OCI-M2 (cell line): ENCODE results near the gene TGM6.

ENCODE experiments used
- DNase-seq: peaks from one replicate; lab custom pipeline; 2025; ENCODE audit not compliant: unreplicated experiment; lab: John Stamatoyannopoulos, UW

Gene TGM6

DNA sequence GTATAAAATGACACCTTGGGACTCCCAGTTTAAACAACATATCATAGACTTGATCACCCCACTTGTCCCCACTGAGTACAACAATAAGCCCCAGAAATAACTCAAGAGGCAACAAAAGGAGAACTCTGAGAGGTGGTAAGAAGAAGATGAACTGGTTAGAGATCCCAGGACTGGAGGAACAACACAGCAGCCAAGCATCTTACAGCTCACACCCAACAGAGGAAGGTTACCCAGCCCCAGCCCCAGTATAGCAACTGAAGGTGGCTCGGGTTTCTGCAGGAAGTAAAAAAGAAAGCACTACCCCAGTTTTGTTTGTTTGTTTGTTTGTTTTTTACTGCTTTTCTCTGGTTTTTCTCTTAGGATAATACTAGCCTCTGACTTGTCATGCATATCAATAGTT is 17.1 kb upstream of the TGM6 start:
- no peak for DNase-seq

DNA sequence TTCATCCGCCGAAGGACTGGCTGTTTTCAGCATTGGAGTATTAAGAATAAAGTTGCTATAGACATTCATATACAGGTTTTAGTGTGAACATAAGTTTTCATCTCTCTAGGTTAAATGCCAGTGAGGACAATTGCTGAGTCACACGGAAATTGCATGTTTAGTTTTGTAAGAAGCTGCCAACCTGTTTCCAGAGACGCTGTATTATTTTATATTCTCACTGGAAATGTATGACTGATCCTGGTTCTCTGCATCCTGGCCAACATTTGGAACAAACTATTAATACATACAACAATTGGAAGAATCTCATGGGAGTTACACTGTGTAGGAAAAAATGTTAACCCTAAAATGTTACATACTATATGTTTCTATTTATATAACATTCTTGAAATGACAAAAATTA is 16.7 kb upstream of the TGM6 start:
- no peak for DNase-seq

DNA sequence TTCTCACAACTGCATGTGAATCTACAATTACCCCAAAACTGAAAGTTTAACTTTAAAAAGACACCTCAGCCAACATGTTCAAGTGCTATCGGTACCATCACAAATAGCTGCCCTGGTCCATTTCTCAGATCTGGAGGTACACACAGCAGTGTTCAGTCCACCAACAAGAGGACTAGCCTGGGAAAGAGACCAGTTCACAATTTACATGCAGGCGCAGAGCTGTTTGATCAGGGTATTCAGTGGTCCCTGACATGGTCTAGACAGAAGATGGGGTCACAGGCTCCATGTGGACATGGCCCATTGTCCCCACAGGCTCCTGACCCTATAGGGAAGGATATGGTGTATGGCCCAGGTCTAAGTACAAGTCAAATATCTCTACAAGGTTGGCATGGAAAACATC is 15.6 kb upstream of the TGM6 start:
- DNase-seq, result no peak

DNA sequence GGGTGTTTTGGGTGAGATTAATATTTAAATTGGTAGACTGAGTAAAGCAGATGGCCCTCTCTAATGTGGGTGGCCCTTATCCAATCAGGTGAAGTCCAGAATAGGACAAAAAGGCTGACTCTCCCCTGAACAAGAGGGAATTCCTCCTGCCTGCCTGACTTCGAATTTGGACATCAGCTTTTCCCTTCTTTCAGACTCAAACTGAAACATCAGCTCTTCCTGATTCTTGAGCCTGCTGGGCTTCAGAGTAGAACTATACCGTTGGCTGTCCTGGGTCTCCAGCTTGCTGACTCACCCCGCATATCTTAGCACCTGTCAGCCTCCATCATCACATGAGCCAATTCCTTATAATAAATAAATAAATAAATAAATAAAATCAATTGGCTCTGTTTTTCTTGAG is 15.0 kb upstream of the TGM6 start:
- no peak for DNase-seq

DNA sequence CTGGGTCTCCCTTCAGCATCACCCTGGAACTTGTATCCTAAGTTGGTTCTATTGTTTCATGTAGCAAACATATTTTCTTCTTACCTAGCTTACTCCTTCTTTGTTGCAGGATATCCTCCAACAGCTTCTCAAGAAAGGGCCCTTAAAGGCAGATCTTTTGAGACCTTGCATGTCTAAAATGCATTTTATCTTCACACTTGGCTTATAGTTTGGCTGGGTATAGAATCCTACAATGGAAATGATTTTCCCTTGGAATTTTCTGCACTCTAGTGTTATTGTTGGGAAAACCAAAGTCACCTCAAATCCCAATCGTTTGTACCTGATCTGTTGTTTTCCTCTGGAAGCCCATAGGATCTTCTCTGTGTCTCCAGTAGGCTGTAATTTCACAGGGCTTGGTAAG is 12.1 kb upstream of the TGM6 start:
- no peak for DNase-seq

DNA sequence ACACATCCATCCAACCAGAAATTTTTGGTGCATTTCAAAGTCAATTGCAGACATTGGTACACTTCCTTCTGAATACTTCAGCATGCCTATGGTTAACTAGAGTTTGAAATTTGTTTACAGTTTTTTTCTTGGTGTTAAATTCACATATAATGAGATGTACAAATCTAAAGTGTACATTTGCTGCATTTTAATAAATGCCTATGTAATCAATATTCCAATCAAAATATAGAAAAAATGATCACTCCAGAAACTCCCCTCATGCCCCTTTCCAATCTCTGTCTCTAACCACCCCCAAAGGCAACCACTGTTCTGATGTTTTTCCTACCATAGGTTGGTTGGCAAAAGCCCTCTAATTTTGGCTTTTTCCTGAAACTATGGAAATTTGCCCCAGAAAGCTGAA is 7.6 kb upstream of the TGM6 start:
- no peak for DNase-seq

DNA sequence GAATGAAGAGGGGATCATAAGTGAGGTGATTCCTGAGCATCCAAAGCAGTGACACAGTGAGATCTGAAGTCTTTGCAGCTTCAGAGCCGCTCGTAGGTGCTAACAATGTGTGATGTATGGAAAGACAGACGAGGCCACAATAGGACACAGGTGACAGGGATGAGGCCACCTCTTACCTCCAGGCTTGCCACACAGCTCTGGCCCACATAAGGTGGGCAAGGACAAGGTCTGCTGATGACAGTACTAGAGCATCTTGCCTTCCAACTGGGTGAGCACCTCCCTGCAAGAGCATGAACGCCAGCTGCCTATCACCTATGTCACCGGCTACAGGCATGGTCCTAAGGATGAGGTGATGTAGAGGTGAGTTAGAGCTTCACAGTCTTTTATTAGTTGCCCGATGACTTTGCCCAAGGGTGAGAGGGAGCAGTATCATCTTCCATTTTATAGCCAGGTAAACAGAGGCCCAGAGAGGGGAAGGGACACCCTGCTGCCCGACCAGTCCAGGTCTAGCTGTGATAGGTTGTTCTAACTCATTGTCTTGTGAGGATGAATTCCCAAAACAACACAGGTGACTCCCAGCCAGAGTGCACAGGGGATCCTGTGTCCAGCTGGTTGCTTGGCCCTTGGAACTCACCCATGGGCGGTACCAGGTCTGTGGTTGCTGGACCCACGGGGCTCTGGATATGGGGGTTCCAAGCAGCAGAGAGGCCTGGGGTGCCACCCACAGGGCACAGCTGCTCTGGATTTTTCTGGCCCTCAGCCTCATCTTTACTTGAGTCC is 6.2 kb upstream of the TGM6 start:
- DNase-seq, result no peak

DNA sequence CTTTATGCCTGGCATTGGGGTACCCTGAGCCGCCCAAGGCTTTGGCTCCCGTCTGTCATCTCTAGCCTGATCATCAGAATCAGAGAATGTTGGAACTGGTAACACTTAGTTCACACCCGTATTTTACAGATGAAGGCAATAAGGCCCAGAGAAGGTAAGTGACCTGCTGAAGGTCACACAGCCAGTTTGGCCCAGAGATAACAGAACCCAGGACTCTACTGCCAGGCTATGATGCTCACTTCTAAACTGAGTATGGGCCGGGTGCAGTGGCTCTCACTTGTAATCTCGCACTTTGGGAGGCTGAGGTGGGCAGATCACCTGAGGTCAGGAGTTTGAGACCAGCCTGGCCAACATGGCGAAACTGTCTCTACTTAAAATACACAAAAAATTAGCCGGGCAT is 1.8 kb upstream of the TGM6 start:
- DNase-seq, result no peak

DNA sequence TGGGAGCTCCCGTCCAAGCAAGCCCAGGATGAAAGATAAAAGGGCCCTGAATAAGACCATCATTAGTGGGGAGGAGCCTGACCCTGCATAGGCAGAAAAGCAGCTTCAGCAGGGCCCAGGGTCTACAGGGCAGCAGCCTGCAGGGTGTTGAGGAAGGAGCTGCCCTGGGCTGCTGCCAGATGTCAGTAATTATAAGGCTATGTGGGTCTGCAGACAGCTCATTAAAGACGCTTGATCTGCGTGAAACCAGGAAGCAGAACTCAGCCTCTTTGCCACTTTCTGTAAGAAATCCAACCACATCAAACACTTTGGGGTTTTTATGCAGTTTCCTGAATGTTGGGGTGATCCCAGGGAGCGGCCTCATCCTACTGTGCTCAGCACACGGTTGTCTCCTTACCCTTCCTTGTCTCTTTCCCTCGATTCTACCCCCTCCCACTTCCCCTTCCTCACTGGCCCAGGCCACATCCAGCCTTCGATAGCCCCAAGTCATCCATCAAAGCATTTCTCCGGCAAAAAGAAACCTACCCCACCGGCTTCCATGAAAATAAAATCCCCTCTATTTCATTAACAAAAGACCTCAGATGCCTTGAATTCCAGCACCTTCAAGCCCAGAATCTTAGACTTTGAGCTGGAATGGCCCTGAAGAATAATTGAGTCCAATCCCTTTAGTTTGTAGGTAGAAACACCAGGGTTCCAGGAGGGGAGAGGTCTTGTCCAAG is 1.0 kb upstream of the TGM6 start:
- DNase-seq, result no peak

DNA sequence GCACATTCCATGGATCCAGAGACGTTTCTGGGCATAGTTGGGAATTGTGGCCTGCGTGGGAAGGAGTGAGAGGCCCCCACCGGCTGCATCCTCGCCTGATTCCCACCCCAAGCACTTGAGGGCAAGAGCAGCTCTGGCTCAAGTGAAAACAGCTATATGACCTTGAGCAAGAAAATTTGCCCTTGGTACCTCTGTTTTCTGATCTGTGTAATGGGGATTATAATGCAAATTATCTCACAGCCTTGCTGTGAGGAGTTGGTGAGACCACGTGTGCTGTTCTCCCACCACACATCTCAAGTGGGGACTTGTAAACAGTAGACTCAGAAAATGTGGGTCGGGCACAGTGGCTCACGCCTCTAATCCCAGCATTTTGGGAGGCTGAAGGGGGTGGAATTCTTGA is 602 bp downstream of the TGM6 start:
- DNase-seq, result no peak

DNA sequence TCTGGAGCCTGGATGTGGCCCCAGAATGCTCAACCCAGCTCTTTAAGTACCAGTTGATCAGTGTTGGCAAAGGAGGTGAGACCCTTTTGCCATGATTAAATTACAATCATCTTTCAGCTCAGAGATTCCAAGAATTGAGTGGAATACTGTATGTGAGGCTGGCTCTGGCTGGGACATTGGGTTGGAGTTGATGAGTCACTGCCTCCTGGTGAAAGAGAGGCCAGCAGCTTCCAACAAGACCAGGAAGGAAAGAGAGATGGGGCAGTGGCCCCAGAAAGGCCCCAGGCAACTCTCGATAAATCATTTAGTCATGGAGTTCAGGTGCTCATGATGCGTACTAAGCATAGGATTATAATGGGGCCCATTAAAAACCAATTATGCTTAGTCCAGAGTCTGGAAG is 2.1 kb downstream of the TGM6 start:
- DNase-seq, result no peak

DNA sequence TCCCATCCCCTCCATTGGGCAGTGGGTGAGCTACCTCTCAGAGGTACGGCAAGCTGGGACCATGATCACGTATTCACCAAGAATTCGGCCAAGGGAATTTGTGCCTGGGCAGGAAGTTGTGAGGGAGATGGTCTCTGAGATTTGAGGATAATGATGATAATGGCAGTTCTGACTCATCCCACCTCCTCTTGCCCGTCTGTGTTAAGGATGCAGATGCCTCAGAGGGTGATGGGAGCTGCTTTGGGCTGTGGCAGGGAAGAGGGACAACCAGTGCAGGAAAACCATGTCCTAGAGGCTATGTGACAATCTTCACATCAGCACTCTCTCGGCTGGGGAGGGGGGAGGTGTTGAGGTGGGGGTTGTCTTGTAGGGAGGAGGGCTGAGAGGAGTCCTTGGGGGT is 4.3 kb downstream of the TGM6 start:
- DNase-seq, result no peak

DNA sequence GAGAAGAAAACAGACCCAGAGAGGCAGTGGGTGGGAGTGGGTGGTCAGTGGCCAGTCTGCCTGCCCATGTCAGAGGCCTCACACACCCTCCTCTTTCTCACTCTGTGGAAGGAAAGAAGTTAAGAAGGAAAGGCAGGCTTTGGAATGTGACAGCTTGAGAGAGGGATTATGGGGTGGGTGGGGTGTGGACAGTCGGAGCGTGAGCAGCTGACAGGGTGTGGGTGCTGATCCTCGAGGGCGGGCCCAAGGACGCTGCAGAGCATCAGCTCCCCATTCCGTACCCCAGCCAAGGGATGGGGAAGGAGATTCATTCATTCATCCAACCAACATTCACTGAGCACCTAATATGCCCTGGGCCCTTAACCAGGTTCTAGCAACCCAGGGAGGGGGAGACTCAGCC is 4.8 kb downstream of the TGM6 start:
- DNase-seq, result no peak

DNA sequence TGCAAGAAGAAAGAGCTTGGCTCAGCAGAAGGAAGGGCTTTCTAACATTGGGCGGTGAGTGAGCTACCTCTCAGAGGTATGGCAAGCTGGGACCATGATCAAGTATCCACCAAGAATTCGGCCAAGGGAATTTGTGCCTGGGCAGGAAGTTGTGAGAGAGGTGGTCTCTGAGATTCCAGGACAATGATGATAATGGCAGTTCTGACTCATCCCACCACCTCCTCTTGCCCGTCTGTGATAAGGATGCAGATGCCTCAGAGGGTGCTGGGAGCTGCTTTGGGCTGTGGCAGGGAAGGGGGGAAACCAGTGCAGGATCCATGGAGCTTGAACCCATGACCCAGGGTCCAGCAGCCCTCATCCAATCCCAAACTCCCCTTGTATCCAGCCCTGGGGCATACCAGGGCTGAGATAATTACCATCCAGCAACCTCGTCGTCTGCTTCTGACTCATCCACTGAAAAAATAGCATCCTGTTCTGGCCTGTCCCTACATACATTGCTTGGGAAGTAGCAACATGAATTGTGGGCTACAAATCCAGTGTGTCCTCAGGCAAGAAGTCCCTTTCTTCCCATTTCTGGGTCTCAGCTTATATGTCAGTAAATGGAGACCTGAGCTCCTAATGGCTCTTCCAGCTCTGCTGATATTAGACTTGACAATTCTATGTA is 5.9 kb downstream of the TGM6 start:
- DNase-seq, result no peak

DNA sequence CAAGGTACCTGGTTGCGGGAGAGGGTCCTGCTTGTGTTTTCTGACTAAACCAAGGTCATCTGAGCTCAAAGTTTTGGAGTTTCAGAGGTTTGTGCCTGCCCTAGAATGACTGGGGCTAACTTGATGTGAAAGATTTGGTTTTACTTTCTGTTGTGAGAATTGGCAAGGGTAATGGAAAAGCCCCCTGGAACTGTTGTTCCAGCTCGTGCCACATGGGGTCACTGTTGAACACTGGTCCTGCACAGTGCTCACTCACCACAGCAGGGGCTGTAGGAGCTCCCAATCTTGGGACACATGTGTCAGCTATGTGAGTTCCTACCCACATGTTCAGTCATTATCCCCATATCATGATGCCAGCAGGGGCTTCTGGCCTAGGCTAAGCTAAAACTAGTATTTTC is 6.5 kb downstream of the TGM6 start:
- DNase-seq, result no peak

DNA sequence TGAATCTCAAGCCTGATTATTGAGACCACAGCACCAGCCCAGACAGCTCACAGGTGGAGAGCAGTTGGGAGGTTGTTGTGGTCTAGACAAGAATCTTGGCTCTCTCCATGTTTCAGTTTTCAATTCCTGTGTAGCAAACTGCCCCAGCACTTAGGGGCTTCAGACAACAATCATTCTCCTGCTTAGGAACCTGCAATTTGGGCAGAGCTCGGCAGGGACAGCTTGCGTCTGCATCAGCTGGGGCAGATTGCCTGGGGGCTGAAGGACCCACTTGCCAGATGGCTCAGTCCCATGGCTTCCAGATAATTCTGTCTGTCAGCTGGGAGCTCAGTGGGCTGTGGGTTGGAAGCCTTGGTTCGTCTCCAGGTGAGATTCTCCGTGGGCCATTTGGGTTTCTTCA is 6.9 kb downstream of the TGM6 start:
- DNase-seq, result no peak

DNA sequence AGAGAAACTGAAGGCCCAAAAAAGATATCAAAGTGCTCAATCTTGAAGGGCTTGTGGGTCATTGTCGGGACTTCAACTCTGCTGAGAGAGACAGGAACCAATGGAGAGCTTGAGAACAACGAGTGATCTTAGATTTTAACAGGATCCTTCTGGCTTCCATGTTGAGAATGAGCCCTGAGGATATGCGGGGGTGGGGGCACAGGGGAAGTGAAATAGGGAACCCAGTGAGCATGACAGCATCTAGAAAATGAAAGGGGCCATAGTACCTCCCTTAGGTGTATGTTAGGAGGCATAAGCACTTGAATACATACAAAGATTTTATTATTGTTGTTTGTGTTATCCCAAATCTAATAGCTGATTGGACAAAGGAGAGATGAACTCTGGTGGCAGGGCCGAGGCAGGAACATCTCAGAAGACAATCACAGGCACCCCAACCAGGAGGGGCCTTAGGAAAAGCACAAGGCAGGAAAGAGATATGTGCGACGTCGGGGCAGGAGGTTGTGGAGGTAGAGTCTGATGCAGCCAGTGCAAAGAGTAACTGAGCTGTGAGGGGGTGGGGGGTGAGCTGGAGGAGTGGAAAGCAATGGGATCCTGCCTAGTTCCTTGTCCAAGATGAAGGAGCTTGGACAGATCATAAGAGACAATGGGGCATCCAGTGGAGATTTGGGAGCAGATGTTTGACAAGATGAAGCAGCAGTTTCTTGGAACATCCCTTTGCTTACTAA is 10.4 kb downstream of the TGM6 start:
- no peak for DNase-seq

DNA sequence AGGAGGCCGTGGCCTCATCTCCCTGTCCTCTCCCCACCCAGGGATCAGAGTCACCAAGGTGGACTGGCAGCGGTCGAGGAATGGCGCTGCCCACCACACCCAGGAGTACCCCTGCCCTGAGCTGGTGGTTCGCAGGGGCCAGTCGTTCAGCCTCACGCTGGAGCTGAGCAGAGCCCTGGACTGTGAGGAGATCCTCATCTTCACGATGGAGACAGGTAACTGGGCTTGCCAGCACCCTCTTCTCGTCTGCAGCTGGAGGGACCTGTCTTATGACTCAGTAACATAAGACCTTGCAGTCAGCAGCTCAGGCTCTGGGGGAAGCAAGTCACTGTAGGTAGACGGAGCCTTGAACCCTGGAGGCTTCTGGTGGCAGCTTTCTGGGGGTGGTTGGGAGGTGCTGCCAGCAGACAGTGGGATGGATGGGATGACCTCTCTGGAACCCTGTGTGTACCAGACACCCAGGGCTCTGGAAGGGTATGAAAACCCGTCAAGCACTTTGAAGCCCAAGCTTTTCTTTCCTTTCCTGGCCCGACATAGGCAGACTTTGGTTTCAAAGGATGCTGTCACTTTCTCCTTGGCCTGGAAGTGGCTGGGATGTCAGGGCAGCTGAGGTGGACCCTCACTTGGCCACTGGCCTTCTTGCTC is 13.8 kb downstream of the TGM6 start:
- no peak for DNase-seq

DNA sequence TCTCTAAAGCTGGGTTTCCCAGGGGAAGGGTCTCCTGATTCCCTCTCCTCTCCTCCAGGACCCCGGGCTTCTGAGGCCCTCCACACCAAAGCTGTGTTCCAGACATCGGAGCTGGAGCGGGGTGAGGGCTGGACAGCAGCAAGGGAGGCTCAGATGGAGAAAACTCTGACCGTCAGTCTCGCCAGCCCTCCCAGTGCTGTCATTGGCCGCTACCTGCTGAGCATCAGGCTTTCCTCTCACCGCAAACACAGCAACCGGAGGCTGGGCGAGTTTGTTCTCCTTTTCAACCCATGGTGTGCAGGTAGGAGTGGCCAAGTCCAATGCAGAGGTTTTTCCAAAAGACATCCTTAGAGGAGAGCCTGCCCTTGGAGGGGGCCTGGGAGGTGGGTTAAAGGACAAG is 14.4 kb downstream of the TGM6 start:
- DNase-seq, result no peak

DNA sequence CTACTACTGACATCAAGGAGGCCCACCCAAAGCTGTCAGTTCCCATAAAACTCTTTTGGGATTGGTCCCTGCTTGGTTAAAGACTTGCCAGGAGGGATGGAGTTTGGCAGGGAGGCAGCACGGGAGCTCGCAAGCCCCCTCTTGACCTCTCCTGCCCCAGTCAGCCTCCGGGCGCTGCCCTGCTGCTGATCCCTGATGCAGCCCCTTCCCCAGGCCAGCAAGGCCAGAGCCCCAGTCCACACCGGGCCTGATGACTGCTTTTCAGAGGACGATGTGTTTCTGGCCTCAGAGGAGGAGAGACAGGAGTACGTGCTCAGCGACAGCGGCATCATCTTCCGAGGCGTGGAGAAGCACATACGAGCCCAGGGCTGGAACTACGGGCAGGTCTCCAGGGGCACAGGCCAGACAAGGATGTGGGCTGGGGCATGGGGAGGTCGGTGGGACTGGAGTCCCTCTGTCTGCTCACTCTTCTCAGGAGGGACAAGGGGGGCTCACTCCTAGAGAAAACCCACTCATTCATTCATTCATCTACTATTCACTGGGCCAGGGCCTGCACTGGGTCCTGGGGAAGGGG is 15.6 kb downstream of the TGM6 start:
- DNase-seq, result no peak

DNA sequence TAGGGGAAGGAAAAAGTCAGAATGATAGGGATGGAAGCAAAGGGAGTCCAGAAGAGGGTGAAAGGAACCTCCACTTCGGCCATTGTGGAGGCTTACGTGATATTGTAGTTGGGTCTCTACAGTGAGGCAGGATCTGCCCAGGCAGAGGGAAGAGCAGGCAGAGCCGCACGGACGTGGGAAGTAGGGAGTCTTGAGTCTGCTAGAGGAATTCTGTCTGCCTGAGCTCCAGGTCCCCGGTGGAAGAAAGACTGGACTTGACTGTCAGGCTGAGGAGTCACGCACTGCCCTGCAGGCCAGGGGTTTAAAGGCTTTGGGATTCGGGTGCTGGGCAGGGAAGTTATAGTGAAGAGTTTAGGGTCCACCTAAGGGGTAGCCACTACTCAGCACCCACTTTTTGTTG is 16.4 kb downstream of the TGM6 start:
- DNase-seq, result no peak
